ENCODE results near the gene SLC16A2.
"Not testable (repeated sequence)": the region's sequence is repeated elsewhere in the genome, so short reads cannot be mapped to it uniquely, and the experiment has no call there.

Gene SLC16A2

GRCh38 chrX:74510401-74510800 lies 89.1 kb downstream of the SLC16A2 start:
- no peak for DNase-seq

GRCh38 chrX:74511704-74512103 lies 90.4 kb downstream of the SLC16A2 start:
- DNase-seq = no peak

GRCh38 chrX:74514384-74514783 lies 93.1 kb downstream of the SLC16A2 start:
- DNase-seq = no peak

GRCh38 chrX:74515356-74515755 lies 94.1 kb downstream of the SLC16A2 start:
- DNase-seq = no peak

GRCh38 chrX:74516013-74516412 lies 94.7 kb downstream of the SLC16A2 start:
- DNase-seq = not testable (repeated sequence)

GRCh38 chrX:74519870-74520269 lies 98.6 kb downstream of the SLC16A2 start:
- no peak for DNase-seq

- no peak for DNase-seq
Measured at GRCh38 chrX:74520291-74520690, 99.0 kb downstream of the SLC16A2 start.

- DNase-seq = no peak
Measured at GRCh38 chrX:74520896-74521295, 99.6 kb downstream of the SLC16A2 start.

GRCh38 chrX:74521961-74522751 lies 100.9 kb downstream of the SLC16A2 start:
- no peak for DNase-seq

- no peak for DNase-seq
Measured at GRCh38 chrX:74523224-74523623, 101.9 kb downstream of the SLC16A2 start.

GRCh38 chrX:74523870-74524735 lies 102.8 kb downstream of the SLC16A2 start:
- DNase-seq = no peak

GRCh38 chrX:74525116-74525515 lies 103.8 kb downstream of the SLC16A2 start:
- DNase-seq = no peak

- no peak for DNase-seq
Measured at GRCh38 chrX:74526764-74527163, 105.5 kb downstream of the SLC16A2 start.

- DNase-seq = no peak
Measured at GRCh38 chrX:74527350-74527749, 106.1 kb downstream of the SLC16A2 start.

- DNase-seq = no peak
Measured at GRCh38 chrX:74529311-74529710, 108.0 kb downstream of the SLC16A2 start.

GRCh38 chrX:74531081-74531480 lies 109.8 kb downstream of the SLC16A2 start:
- no peak for DNase-seq

GRCh38 chrX:74534569-74535038 lies 113.3 kb downstream of the SLC16A2 start:
- no peak for DNase-seq

- no peak for DNase-seq
Measured at GRCh38 chrX:74535086-74535407, 113.8 kb downstream of the SLC16A2 start.

GRCh38 chrX:74535408-74536151 lies 114.3 kb downstream of the SLC16A2 start:
- DNase-seq = peak; percentile 17

- peak; percentile 9 for DNase-seq
Measured at GRCh38 chrX:74536152-74536831, 115.0 kb downstream of the SLC16A2 start.

GRCh38 chrX:74536832-74537371 lies 115.6 kb downstream of the SLC16A2 start:
- DNase-seq = no peak

- no peak for DNase-seq
Measured at GRCh38 chrX:74540635-74541249, 119.4 kb downstream of the SLC16A2 start.
